SH-SY5Y (cell line): ENCODE results near the gene DIRAS1.

Experiments
- GATA2 ChIP-seq: IDR thresholded peaks from 2 replicates; pipeline ENCODE4 v1.6.1; 2011; ENCODE audit warnings: mild to moderate bottlenecking, low read depth, low read length
- GATA3 ChIP-seq: IDR thresholded peaks from 2 replicates; pipeline ENCODE4 v1.6.1; 2011; ENCODE audit warnings: low read depth, mild to moderate bottlenecking, low read length, moderate library complexity

Gene DIRAS1

GRCh38 chr19:2715470-2716274 lies 5.5 kb downstream of the DIRAS1 start:
- TF ChIP-seq GATA2 (no peak), GATA3 (no peak)

GRCh38 chr19:2714531-2715269 lies 6.5 kb downstream of the DIRAS1 start:
- TF ChIP-seq GATA3 (no peak), GATA2 (no peak)

- no peak for TF ChIP-seq GATA3
- TF ChIP-seq GATA2: no peak
Observed at GRCh38 chr19:2711875-2712205, 9.3 kb downstream of the DIRAS1 start.

- TF ChIP-seq GATA2 (no peak), GATA3 (no peak)
Observed at GRCh38 chr19:2711172-2711874, 9.8 kb downstream of the DIRAS1 start.

GRCh38 chr19:2706251-2706650 lies 14.9 kb downstream of the DIRAS1 start:
- no peak for TF ChIP-seq GATA3
- TF ChIP-seq GATA2: no peak

GRCh38 chr19:2703691-2704216 lies 17.4 kb downstream of the DIRAS1 start:
- no peak for TF ChIP-seq GATA3
- no peak for TF ChIP-seq GATA2

- TF ChIP-seq GATA3 (no peak), GATA2 (no peak)
Observed at GRCh38 chr19:2703077-2703437, 18.1 kb downstream of the DIRAS1 start.

- TF ChIP-seq GATA3 (no peak), GATA2 (no peak)
Observed at GRCh38 chr19:2702170-2703076, 18.7 kb downstream of the DIRAS1 start, which contains the start of gene GNG7. GNG7 (minus strand) TSS chr19:2702694; CDS start chr19:2520688, 182,006 bp downstream.

GRCh38 chr19:2701361-2702169 lies 19.6 kb downstream of the DIRAS1 start:
- TF ChIP-seq GATA3 (no peak), GATA2 (no peak)

GRCh38 chr19:2700660-2701360 lies 20.4 kb downstream of the DIRAS1 start:
- TF ChIP-seq GATA2 (no peak), GATA3 (no peak)

GRCh38 chr19:2699413-2700140 lies 21.6 kb downstream of the DIRAS1 start:
- TF ChIP-seq GATA2 (no peak), GATA3 (no peak)

GRCh38 chr19:2694196-2694595 lies 27.0 kb downstream of the DIRAS1 start:
- TF ChIP-seq GATA2 (no peak), GATA3 (no peak)
